ENCODE data around the gene SENP7.
"Not testable (repeated sequence)": the region's sequence is repeated elsewhere in the genome, so short reads cannot be mapped to it uniquely, and the experiment has no call there.

SENP7 gene, protein sequence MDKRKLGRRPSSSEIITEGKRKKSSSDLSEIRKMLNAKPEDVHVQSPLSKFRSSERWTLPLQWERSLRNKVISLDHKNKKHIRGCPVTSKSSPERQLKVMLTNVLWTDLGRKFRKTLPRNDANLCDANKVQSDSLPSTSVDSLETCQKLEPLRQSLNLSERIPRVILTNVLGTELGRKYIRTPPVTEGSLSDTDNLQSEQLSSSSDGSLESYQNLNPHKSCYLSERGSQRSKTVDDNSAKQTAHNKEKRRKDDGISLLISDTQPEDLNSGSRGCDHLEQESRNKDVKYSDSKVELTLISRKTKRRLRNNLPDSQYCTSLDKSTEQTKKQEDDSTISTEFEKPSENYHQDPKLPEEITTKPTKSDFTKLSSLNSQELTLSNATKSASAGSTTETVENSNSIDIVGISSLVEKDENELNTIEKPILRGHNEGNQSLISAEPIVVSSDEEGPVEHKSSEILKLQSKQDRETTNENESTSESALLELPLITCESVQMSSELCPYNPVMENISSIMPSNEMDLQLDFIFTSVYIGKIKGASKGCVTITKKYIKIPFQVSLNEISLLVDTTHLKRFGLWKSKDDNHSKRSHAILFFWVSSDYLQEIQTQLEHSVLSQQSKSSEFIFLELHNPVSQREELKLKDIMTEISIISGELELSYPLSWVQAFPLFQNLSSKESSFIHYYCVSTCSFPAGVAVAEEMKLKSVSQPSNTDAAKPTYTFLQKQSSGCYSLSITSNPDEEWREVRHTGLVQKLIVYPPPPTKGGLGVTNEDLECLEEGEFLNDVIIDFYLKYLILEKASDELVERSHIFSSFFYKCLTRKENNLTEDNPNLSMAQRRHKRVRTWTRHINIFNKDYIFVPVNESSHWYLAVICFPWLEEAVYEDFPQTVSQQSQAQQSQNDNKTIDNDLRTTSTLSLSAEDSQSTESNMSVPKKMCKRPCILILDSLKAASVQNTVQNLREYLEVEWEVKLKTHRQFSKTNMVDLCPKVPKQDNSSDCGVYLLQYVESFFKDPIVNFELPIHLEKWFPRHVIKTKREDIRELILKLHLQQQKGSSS

DNA sequence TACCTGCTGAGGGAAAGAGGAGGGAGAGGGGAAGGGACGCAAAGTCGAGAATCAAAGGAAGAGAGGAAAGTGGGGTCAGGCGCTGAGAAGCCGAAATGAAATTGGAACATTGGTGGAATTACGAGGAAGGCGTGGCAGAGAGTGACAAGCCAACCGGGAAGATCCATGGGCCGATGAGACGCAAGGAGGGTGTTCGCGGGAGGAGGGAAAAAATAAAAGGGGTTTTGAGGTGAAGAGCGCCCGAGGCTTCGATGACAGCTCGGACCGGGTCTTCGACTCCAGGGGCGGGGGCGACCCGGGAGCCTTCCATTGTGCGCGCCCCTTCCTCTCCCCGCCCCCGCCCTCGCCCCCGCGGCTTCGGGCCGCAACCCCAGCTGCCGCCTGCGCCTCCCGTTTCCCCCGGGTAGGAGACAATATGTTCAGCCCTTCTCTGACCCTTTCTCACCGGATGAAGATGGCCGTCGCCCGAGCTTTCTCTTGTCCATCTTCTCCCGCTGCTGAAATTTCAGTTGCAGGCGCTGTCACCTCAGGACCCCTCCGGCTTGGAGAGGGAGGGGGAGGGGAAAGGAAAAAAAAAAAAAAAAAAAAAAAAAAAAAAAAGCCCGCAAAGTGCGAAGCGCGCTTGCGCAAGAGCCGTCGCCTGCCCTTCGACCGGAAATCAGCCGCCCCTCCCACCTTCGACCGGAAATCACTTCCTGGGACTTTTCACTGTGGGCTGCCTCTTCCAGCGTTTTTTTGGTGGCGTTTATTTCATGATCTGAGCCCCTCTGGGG lies at the start of gene SENP7:
TSS of gene SENP7 (minus strand) at position 567 of the 773 bp plus-strand sequence. CDS start at position 485, 82 bp downstream.
- peak; percentile 95 for FAIRE-seq

DNA sequence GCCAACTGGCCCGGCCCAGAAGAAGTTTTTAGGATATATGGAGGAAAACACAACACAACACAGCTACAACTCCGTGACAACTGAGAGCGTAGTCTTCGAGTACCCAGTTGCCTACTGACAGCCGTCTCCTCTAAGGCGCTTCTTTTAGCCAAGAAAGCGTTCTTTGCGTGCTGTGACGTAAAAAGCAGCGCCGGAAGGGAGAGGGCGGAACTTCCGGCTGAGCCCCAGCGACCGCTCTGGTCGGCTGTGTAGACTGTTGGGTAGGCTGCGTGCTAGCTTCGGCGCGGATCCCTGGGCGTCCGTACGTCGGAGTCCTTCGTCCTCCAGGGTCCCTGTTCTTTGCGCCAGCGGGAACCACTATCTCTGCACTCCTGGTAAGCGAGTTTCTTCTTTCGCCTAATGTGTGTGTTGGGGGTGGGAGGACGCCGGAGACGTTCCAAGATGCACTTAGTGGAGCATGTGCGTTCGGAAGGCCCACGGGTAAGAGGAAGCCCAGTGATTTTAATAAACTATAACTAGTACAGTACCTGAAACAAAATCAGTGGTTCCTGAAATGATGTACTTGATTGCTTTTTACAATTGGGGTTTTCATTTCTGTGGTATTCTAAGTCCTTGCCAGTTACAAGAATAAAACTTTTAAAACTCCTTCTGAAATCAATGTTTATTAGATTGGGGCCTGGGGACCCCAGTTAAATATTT lies 48.8 kb upstream of the SENP7 start, which contains the start of gene TRMT10C:
TSS of gene TRMT10C (plus strand) at position 239 of the 699 bp plus-strand sequence. CDS start 2,914 bp downstream, outside the sequence.
- no peak for FAIRE-seq

DNA sequence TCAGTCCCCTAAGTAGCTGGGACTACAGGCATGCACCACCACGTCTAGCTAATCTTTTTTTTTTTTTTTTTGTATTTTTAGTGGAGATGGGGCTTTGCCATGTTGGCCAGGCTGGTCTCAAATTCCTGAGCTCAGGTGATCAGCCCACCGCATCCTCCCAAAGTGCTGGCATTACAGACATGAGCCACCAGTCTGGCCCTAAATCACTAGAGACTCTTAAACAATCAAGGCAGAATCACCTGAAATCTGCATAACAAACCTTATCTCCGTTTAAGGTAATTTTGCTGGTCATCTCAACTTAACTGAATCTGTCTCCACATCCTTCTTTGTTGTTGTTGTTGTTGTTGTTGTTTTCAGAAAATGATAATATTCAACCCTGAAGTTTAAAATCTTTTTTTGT lies 43.1 kb upstream of the SENP7 start:
- FAIRE-seq: no peak

DNA sequence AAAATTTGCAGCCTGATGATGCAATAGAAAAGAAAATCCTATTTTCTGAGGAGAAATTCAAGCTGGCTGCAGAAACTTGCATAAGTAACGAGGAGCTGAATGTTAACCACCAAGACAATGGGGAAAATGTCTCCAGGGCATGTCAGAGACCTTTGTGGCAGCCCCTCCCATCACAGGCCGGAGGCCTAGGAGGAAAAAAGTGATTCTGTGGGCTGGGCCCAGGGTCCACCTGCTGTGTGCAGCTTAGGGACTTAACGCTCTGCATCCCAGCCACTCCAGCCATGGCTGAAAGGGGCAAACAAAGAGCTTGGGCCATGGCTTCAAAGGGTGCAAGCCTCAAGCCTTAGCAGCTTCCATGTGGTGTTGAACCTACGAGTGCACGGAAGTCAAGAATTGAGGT lies 40.4 kb upstream of the SENP7 start:
- FAIRE-seq: not testable (repeated sequence)

DNA sequence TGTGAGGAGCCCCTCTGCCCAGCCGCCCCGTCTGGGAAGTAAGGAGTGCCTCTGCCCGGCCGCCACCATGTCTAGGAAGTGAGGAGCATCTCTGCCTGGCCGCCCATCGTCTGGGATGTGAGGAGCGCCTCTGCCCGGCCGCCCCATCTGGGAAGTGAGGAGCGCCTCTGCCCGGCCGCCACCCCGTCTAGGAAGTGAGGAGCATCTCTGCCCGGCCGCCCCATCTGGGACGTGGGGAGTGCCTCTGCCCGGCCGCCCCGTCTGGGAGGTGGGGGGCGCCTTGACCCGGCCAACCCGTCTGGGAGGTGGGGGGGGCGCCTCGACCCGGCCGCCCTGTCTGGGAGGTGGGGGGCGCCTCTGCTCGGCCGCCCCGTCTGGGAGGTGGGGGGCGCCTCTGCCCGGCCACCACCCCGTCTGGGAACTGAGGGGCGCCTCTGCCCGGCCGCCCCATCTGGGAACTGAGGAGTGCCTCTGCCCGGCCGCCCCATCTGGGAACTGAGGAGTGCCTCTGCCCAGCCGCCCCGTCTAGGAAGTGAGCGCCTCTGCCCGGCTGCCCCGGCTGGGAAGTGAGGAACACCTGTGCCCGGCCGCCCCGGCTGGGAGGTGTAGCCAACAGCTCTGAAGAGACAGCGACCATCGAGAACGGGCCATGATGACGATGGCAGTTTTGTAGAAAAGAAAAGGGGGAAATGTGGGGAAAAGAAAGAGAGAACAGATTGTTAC lies 38.5 kb upstream of the SENP7 start:
- not testable (repeated sequence) for FAIRE-seq

DNA sequence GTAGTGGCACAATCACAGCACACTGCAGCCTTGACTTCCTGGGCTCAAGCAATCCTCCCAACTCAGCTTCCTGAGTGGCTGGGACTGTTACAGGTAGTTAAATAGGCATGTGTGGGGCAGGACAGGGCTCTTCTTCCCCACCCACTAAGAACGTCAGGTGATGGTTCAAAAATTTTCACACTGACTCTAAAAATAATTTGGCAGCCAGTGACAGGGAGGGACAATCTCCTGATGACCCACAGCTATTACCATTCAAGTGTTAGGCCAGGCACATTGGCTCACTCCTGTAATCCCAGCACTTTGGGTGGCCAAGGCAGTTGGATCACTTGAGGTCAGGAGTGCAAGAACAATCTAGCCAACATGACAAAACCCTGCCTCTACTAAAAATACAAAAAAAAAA lies 36.5 kb upstream of the SENP7 start:
- no peak for FAIRE-seq

DNA sequence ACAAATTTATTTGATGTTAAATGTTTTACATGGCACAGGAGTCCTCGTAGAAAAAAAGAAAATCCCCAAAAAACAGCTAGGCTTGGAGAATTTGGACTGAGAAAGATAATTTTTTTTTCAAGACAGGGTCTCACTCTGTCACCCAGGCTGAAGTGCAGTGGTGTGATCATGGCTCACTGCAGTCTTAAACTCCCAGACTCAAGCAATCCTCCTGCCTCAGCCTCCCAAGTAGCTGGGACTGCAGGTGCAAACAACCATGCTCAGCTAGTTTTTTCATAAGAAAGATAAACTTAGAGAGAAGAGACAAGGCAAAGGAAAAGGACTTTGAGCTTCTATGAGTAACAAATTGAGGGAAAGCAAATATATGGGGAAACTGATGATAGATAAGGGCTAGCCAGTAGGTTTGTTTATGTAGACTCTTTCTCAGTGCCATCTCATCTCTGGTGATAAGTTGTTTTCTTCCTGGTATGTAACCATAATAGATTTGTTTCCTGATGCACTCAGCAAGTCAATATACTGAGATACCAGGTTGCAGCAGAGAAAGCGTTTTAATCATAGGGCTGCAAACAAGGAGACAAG lies 35.6 kb upstream of the SENP7 start:
- no peak for FAIRE-seq

DNA sequence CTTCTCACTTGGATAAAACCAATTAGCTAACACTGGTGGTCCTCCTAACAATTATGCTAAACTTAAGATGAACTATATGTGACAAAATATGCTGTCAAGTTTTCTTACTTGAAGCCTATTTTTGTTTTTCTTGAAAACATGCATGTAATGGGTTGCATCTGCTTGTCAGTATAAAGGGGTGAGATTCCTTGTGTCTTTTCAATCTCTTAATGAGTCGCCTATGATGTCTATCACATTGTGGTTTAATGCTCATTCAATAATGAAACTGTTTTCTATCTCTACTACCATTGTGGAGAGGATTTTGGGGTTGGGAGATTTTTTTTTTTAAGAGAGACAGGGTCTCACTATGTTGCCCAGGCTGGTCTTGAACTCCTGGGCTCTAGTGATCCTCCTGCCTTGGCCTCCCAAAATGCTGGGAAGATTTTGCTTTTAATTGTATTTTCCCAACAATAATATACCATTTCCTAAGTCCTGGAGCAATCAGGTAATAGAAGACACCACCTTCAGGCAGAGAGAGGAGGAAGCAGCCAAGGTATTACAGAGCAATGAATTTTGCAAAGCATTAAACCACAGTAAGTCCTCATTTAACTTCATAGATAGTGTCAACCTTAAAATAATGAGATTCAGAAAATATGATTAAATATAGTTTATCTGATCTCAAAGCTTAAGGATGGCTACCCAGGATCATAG lies 31.3 kb upstream of the SENP7 start:
- no peak for FAIRE-seq

DNA sequence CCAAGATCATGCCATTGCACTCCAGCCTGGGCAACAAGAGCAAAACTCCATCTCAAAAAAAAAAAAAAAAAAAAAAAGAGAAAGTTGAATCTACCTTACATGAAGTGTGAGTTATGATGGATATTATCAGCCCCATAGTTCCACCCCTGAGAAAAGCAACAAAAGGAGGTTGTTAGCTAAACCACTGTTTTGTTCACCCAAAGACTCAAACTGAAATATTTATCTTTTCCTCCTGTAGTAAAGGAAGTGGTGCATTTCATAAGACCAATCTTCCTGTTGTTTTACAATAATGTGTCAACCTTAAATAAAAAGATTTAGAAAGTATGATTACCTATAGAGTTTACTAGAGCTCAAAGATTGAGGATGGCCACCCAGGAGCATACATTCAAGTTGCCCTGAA lies 29.9 kb upstream of the SENP7 start:
- no peak for FAIRE-seq

DNA sequence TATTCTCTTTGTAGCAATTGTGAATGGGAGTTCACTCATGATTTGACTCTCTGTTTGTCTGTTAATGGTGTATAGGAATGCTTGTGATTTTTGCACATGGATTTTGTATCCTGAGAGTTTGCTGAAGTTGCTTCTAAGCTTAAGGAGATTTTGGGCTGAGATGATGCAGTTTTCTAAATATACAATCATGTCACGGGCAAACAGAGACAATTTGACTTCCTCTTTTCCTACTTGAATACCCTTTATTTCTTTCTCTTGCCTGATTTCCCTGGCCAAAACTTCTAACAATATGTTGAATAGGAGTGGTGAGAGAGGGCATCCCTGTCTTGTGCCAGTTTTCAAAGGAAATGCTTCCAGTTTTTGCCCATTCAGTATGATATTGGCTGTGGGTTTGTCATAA lies 23.9 kb upstream of the SENP7 start:
- FAIRE-seq: not testable (repeated sequence)

DNA sequence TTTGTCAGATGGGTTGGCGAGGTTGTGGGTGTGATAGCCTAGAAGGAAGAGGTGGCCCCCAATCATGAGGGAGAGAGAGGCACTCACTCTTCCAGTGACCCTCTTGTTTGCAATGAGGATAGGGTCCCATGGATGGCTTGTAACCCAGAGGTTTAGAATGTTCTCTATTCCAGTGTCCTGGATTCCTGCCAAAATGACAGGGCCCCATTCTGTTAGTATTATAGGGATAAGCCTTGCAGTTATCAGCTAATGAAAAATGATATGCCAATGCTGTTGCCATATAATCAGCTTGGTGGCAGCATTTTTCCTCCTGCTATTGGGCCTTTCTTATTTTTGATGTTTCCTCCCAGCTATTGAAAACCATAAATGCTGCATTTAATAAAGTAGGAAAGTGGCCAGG lies 23.3 kb upstream of the SENP7 start:
- FAIRE-seq: no peak

DNA sequence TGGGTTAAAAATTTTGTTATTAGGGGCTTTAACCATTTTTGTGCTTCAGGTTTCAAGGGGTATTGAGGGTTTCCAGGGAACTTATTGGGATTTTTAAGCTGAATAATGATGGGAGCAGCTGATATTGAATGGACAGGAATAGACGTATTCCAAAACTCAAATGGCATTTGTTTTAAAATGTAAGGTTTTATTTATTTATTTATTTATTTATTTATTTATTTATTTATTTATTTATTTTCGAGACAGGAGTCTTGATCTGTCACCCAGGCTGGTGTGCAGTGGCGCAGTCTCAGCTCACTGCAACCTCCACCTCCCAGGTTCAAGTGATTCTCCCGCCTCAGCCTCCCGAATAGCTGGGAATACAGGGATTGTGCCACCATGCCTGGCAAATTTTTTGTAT lies 22.2 kb upstream of the SENP7 start:
- no peak for FAIRE-seq

DNA sequence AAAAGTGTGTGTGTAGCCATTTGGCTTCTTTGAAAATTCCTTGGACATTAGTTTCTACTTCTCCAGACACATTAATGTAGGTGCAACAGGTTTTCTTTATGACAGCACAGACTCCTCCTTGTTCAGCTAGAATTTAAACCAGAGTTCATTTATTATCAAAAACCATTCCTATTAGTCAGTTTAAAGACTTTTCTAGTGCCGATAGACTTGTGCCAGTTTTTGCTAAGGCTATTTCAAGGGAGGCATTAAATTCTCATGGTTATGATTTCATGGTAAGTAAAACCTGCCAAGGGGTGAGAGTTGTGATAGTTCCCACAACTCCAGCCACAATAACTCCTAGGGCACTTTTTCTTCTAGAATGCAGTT lies 20.6 kb upstream of the SENP7 start:
- FAIRE-seq: no peak

DNA sequence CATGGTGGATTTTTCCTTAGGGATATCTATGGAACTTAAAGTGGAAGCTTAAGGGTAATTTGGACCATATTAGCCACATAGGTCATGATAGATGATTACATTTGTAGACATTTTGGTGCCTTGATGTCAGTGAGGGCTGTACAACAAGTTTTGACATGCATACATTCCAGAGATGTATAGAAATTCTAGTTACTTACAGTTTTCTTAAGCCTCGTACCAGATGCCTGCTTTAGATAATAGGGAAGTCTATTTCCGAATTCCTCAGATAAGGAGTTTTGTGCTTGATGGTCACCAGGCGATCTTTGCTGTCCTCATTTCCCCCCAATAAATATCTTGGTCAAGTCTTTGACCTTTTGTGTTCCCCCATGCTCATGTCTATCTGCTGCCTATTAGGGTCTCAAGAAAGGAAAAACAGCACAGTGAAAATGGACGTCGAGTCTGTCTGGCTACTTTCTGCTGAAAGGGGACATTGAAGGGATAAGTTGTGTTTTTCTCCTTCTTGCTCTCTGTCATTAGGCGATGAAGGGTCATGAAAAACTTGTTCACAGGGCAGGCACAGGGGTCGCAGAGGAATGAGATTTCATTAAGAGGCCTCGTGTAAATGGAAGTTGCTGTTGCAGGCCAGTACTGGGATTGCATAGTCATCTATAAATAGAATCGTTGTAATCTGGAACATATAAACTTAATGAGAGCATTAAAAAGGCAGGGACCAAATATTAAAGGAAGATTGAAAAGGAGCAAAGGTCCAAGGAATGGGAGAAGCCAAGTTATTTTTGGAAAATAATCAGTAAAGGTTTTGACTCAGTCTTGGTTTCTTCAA lies 20.0 kb upstream of the SENP7 start:
- no peak for FAIRE-seq

DNA sequence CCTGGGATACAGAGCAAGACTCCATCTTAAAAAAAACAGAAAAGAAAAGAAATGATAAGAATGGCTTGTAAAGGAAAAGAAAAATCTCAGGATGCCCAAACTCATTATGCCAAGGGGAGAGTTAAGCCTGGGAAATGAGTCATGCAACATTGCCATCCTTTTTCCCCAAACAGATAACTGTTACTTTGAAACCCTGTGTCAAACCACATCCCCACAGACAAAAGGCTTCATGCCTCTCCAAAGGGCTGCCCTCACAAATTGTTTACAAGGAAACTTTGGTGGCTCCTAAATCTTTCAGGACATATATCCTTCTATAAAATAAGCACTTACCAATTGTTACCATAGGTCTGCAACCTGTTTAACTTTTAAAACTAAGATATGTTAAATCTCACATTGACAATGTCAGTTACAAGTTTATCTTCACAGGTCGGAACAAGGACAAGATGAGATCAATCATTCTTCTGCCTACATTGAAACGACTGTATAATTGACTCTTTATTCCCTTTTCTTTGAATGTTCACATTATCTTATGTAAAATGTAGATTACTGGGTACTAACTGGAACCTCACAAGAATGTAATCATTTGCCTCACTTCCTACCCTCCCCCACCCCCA lies 18.6 kb upstream of the SENP7 start:
- no peak for FAIRE-seq

DNA sequence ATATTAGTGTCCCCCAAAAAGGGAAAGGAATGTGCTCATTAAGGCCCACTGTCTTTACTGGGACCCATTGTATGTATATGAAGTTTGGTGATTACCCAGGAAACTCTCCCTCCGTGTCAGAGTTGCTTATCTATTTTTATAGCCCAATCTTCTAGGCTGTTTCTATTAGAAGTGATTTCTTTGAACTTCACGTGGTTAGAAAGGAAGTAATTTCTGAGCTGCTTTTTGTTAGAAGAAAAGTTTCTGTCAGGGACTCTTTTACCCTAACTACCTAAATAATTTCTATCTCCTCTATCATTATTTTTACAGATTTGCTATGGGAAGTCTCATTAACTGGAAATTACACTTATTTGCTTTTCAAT lies 17.7 kb upstream of the SENP7 start:
- no peak for FAIRE-seq

DNA sequence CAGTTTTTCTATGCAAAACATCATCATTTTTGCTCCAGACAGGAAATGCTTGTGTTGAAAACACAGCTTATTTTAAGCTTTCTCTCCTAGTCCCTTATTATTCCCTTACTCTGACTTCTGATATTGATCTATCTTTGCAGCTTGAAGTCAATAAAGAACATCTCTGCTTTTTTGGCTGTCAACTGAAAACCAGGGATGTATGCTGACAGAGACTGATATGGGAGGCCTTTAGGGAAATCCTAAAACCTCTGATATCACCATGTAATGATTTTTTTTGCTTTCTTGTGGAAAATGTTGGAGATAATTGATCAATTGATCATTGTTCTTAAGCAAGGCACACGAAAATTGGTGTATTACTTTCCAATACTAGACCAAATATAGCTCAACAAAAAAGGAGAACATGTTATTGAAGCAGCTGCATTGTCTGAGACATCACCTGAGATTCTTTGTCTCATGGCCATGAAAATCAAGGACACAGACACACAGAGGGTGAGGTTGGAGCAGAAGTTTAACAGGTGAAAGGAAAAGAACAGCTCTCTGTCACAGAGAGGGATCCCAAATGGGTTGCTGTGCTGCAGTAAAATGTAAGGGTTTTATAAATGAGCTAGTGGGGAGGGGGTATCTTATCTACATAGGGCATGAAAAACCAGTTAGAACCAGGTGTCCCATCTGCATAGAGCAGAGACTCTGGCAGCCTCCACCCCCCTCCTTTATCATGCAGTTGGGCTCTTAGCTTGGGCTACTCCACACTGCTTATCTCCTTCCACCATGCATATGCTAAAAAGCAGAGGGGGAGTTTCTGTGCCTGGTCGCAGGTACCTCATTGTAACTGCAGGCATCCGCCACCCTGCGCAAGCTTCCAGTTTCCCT lies 17.0 kb upstream of the SENP7 start:
- no peak for FAIRE-seq

DNA sequence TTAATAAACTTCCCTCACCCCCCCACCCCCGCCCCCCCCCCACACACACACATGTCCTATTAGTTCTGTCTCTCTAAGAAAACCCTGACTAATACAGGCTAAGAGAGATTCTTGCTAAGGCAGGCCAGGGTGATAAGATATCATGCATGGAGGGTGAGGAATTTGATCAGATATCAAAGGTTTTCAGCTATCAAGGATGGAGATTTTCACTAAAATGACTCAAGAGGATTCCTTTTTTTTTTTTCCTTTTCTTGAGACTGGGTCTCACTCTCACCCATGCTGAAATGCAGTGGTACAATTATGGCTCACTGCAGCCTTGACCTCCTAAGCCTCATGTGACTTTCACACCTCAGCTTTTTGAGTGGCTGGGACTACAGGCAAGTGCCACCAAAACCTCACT lies 14.9 kb upstream of the SENP7 start:
- FAIRE-seq: no peak
